GM12878 (cell line): Measurements from ENCODE around the gene POSTN. TPM values are rescaled to one million over a fixed set of nuclear protein-coding genes. Genes with fewer than 3 reads are reported as not detected.

Experiments used
- ATAC-seq: fragments of 200-7000 bp; cut with Tn5 transposase; 3 replicates; pipeline ENCODE4 v1.9.1; 2020; ENCODE audit warnings: mild to moderate bottlenecking, moderate library complexity
- BruUV-seq: library from RNA; stranded (reverse); fragments of 400-500 nt; replicated peaks from 2 replicates; lab custom pipeline; 2021; lab: Mats Ljungman, UMichigan
- CTCF ChIA-PET: fragments of 300-600 bp; sonication (Branson Sonifier 250); formaldehyde crosslinking; extraction: SDS; loops from one replicate; lab custom pipeline; 2021; ENCODE audit warnings: inconsistent platforms; lab: Yijun Ruan, JAX
- POLR2A ChIA-PET: fragments of 350-600 bp; formaldehyde crosslinking; extraction: SDS; loops from one replicate; lab custom pipeline; 2021; ENCODE audit warnings: inconsistent platforms; lab: Charles Lee
- RAD21 ChIA-PET: fragments of 300-600 bp; sonication (Branson Sonifier 250); formaldehyde crosslinking; loops from one replicate; lab custom pipeline; 2023; ENCODE audit warnings: antibody characterized with exemption; ENCODE audit not compliant: unreplicated experiment; lab: Charles Lee
- SMC1A ChIA-PET: fragments of 300-600 bp; sonication (Branson Sonifier 250); formaldehyde crosslinking; loops from one replicate; lab custom pipeline; 2023; ENCODE audit not compliant: unreplicated experiment, uncharacterized antibody; lab: Charles Lee
- DNase-seq: peaks from one replicate; pipeline ENCODE4 v3.0.0-alpha.2; 2011; ENCODE audit warnings: low read depth, low spot score
- FAIRE-seq: peaks from 3 replicates; lab custom pipeline; 2011; peaks lifted over from hg19 to GRCh38; lab: Jason Lieb, UNC
- H2AFZ ChIP-seq: 2 replicates; pipeline ENCODE4 v1.6.0; 2011; ENCODE audit warnings: low read depth, low read length, control low read depth; ENCODE audit not compliant: control insufficient read depth
- H3K27ac ChIP-seq: 2 replicates; pipeline ENCODE4 v1.5.1; 2011; ENCODE audit warnings: control low read depth; ENCODE audit not compliant: control insufficient read depth, insufficient read depth
- H3K27me3 ChIP-seq, 2 experiments: replicated peaks in 1 of 2; 2 replicates each; pipeline versions ENCODE4 v1.6.0 to v1.6.1; 2011; ENCODE audit warnings: low read length in 1 of 2; ENCODE audit not compliant: control insufficient read depth in 2 of 2, insufficient read depth in 2 of 2
- H3K36me3 ChIP-seq, 2 experiments: 2 replicates each; pipeline ENCODE4 v1.5.1; 2011; ENCODE audit warnings: low read length in 1 of 2; ENCODE audit not compliant: control insufficient read depth in 2 of 2, insufficient read depth in 2 of 2
- H3K4me1 ChIP-seq: 2 replicates; pipeline ENCODE4 v1.6.1; 2011; ENCODE audit warnings: mild to moderate bottlenecking, low read length, moderate library complexity, mixed read lengths; ENCODE audit not compliant: control insufficient read depth, insufficient read depth
- H3K4me2 ChIP-seq: 2 replicates; pipeline ENCODE4 v1.6.0; 2011; ENCODE audit warnings: control low read depth; ENCODE audit not compliant: control insufficient read depth, insufficient read depth
- H3K4me3 ChIP-seq: fragments of 200-600 bp; sonication (generic); 2 replicates; pipeline ENCODE4 v1.5.1; 2016
- H3K79me2 ChIP-seq: 2 replicates; pipeline ENCODE4 v1.6.0; 2011; ENCODE audit warnings: low read length; ENCODE audit not compliant: control insufficient read depth, insufficient read depth
- H3K9ac ChIP-seq: 2 replicates; pipeline ENCODE4 v1.8.0; 2011; ENCODE audit warnings: low read length, control low read depth, mixed read lengths; ENCODE audit not compliant: control insufficient read depth, insufficient read depth
- H3K9me3 ChIP-seq: replicated peaks from 3 replicates; pipeline ENCODE4 v1.5.1; 2011; ENCODE audit warnings: mild to moderate bottlenecking, low read length; ENCODE audit not compliant: control insufficient read depth, insufficient read depth
- H4K20me1 ChIP-seq: 2 replicates; pipeline ENCODE4 v1.6.0; 2011; ENCODE audit not compliant: control insufficient read depth, insufficient read depth
- CBFB ChIP-seq: IDR thresholded peaks from 2 replicates; pipeline ENCODE4 v1.6.1; 2016; ENCODE audit warnings: antibody characterized with exemption, low read depth
- CHD2 ChIP-seq: IDR thresholded peaks from 2 replicates; pipeline ENCODE4 v1.6.1; 2011; ENCODE audit warnings: low read depth, low read length, improper control_type of control experiment, borderline replicate concordance
- CTCF ChIP-seq, 3 experiments: IDR thresholded peaks in 2 of 3; conservative IDR thresholded peaks in 1 of 3; 2 replicates each; pipeline ENCODE4 v1.5.1; 2011; ENCODE audit warnings: low read depth in 3 of 3, low read length in 3 of 3, mild to moderate bottlenecking in 3 of 3, control low read depth in 2 of 3, moderate library complexity in 2 of 3, inconsistent platforms in 1 of 3, mixed read lengths in 1 of 3; ENCODE audit not compliant: control insufficient read depth in 2 of 3, insufficient read depth in 1 of 3; ENCODE audit errors: extremely low read depth in 1 of 3
- GABPA ChIP-seq: IDR thresholded peaks from 2 replicates; pipeline ENCODE4 v1.6.1; 2014; ENCODE audit warnings: antibody characterized with exemption, low read depth, mild to moderate bottlenecking, inconsistent platforms
- KDM1A ChIP-seq: fragments of 200-600 bp; sonication (generic); IDR thresholded peaks from 2 replicates; pipeline ENCODE4 v1.6.1; 2016; ENCODE audit warnings: borderline replicate concordance
- NBN ChIP-seq: fragments of 450-650 bp; IDR thresholded peaks from 2 replicates; pipeline ENCODE4 v1.6.1; 2016
- NR2C2 ChIP-seq: IDR thresholded peaks from 2 replicates; pipeline ENCODE4 v1.6.1; 2011; ENCODE audit warnings: borderline replicate concordance, low read depth; ENCODE audit not compliant: control insufficient read depth, insufficient read length
- POU2F2 ChIP-seq: IDR thresholded peaks from 3 replicates; pipeline ENCODE4 v1.6.1; 2011; ENCODE audit warnings: low read depth, mild to moderate bottlenecking, low read length, borderline replicate concordance
- RB1 ChIP-seq: fragments of 450-650 bp; formaldehyde crosslinking; IDR thresholded peaks from 2 replicates; pipeline ENCODE4 v1.6.1; 2017; ENCODE audit warnings: mild to moderate bottlenecking, borderline replicate concordance
- RFX5 ChIP-seq: IDR thresholded peaks from 2 replicates; pipeline ENCODE4 v1.6.1; 2011; ENCODE audit warnings: low read depth, low read length, improper control_type of control experiment
- SMAD5 ChIP-seq: IDR thresholded peaks from 2 replicates; pipeline ENCODE4 v1.6.1; 2016; ENCODE audit warnings: antibody characterized with exemption, low read depth
- ZSCAN29 ChIP-seq: fragments of 450-650 bp; IDR thresholded peaks from 2 replicates; pipeline ENCODE4 v1.6.1; 2017; ENCODE audit warnings: mild to moderate bottlenecking, moderate library complexity
- WGBS: methylation state at CpG from one replicate; pipeline ENCODE4 v1.1.6; 2016; ENCODE audit warnings: low lambda C conversion rate; ENCODE audit not compliant: insufficient replicate concordance, insufficient coverage; ENCODE audit errors: missing lambda C conversion rate; 5-methylcytosine and 5-hydroxymethylcytosine counted together
- in situ Hi-C: fragments of 300-500 bp; cut with MboI; formaldehyde crosslinking; loops from 9 replicates; pipeline ENCODE4 v1.14.3; 2018; ENCODE audit warnings: mixed read lengths
- intact Hi-C: fragments of 100-400 bp; cut with micrococcal nuclease; formaldehyde crosslinking; loops from one replicate; pipeline ENCODE4 v1.14.2; 2022; ENCODE audit not compliant: unreplicated experiment
- polyA plus RNA-seq, 11 experiments: library from polyadenylated mRNA; depleted of rRNA in 4 of 11; unstranded in 6 of 11; stranded (reverse) in 5 of 11; fragments of >200 nt; fragmentation: Nextera tagmentation in 4 of 11; fragmentation: Illumina TruSeq in 1 of 11; extraction: Ambion mirVana in 4 of 11; extraction: Trizol in 1 of 11; gene quantifications; 1 replicate in 1 of 11; 2 replicates in 10 of 11; pipeline versions ENCODE4 v1.2.1 to v1.2.3, GENCODE V29; 2011 to 2016; ENCODE audit warnings: inconsistent platforms in 2 of 11, missing spikeins in 2 of 11, low read depth in 1 of 11
- total RNA-seq, 4 experiments: library from RNA; depleted of rRNA in 3 of 4; stranded (reverse); fragments of >200 nt in 3 of 4; fragmentation: Illumina TruSeq in 1 of 4; extraction: Trizol in 1 of 4; gene quantifications; 2 replicates each; pipeline versions ENCODE4 v1.2.1 to v1.2.3, GENCODE V29; 2013 to 2021

POSTN gene
- total and polyA plus RNA-seq, 10 of the 15 experiments (the other 5 are each of a cell fraction or from before 2014, with no cell fraction given), result 0.05 to 0.13 (median 0.08) TPM; not detected in 7

- no peak for FAIRE-seq
- in situ Hi-C loops, result no loop called here
Observed at GRCh38 chr13:37526710-37527473, 71.7 kb downstream of the POSTN start.

More at GRCh38 chr13:37526710-37527473, 71.7 kb downstream of the POSTN start:
- ATAC-seq (no peak), DNase-seq (no peak)
- Histone ChIP-seq H4K20me1 (no peaks in the 10 kb centered on the region), H3K4me2 (no peak overlapping the region), H3K4me1 (no peaks in the 10 kb centered on the region), H2AFZ (no peak overlapping the region), H3K27ac (no peak overlapping the region), H3K36me3 (no peaks in the 10 kb centered on the region), H3K4me3 (no peak overlapping the region), H3K79me2 (no peaks in the 10 kb centered on the region), H3K27me3 (no peaks in the 10 kb centered on the region), H3K9ac (no peak overlapping the region), H3K9me3 (no peaks in the 10 kb centered on the region; the same call in 2 of the 3 replicates)
- WGBS, result 30% methylated on average over 3 of the region's 3 CpGs
- no peak for TF ChIP-seq GABPA
- TF ChIP-seq SMAD5, result no peak
- TF ChIP-seq NR2C2, result no peak
- no peak for TF ChIP-seq RB1
- TF ChIP-seq ZSCAN29, result no peak
- TF ChIP-seq RFX5, result no peak
- TF ChIP-seq KDM1A, result no peak
- TF ChIP-seq POU2F2, result no peak
- no peak for TF ChIP-seq CBFB
- no peak for TF ChIP-seq CTCF (IDR thresholded peaks at IDR 0.05 in 2 of 3, conservative IDR thresholded peaks at IDR 0.05 in 1 of 3; ENCODE audit: control insufficient read depth in 2 of 3, extremely low read depth in 1 of 3, insufficient read depth in 1 of 3, low read depth in 3 of 3, low read length in 3 of 3)
- TF ChIP-seq CHD2, result no peak
- TF ChIP-seq NBN, result no peak
- ChIA-PET SMC1A (interaction anchor here (1.7 kb wide), 1 partner anchor 11 kb away, joined by 5 read pairs; no protein-coding TSS in a partner anchor), RAD21 (no interaction called here), CTCF (no interaction called here), POLR2A (no interaction called here)
- BruUV-seq, result no TSS peak
- intact Hi-C loops, result no loop called here
